Measurements from ENCODE around the gene ADCK1. TPM values are rescaled to one million over a fixed set of nuclear protein-coding genes. Genes with fewer than 3 reads are reported as not detected.
A peak's percentile ranks its signal among the peaks of the same experiment; 100 is the strongest.

The ADCK1 gene
- total RNA-seq, 4 donors from 2014 or later, result 4.2 to 10.7 (median 6.2) TPM

DNA sequence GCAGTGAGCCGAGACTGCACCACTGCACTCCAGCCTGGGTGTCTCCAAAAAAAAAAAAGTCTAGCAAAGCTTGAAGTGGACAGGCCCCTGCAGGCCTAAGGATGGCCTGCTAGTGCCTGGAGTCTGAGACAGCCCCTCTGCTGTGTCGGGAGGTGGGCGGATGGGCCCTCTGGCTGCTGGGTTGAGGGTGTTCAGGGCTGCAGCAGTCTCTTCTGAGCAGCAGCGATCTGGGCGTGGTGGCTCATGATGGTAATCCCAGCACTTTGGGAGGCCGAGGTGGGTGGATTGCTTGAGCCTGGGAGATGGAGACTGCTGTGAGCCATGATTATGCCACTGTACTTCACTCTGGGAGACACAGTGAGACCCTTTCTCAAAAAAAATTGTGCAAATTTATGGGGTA, 57.0 kb downstream of the ADCK1 start:
- no peak for ATAC-seq (ENCODE audit: low FRiP score)
- TF ChIP-seq, protein P1, sequence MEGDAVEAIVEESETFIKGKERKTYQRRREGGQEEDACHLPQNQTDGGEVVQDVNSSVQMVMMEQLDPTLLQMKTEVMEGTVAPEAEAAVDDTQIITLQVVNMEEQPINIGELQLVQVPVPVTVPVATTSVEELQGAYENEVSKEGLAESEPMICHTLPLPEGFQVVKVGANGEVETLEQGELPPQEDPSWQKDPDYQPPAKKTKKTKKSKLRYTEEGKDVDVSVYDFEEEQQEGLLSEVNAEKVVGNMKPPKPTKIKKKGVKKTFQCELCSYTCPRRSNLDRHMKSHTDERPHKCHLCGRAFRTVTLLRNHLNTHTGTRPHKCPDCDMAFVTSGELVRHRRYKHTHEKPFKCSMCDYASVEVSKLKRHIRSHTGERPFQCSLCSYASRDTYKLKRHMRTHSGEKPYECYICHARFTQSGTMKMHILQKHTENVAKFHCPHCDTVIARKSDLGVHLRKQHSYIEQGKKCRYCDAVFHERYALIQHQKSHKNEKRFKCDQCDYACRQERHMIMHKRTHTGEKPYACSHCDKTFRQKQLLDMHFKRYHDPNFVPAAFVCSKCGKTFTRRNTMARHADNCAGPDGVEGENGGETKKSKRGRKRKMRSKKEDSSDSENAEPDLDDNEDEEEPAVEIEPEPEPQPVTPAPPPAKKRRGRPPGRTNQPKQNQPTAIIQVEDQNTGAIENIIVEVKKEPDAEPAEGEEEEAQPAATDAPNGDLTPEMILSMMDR (IDR thresholded peaks at IDR 0.05), result no peak
- no peak for DNase-seq (ENCODE audit: low spot score)

DNA sequence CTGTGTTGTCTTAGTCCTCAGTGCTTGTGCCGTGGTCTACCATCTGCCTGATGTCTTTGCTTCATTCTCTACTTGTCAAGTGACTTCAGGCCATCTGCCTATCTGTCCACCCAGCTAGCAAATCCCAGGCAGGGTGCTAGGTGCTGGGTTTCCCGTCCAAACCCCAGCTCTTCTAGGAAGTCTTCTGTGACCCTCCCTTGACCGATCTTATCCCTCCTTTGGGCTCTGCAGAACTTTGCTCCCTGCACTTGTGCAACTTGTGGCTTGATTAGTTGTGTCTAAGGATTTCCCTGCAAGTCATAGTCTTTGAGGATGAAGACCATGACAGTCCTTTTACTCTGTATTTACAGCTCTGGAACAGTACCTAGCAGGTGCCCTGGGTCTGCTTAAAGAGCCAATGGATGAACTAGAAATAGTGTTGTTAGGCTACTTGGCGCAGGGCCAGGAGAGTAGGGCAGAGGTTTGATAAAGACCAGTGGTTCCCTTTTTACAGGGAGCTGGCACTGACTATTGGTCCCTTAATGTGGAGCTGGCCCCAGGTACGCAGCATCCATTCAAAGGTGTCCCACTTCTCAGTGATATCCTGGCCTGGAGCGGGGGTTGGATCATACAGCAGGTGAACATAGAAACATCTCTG, 60.1 kb downstream of the ADCK1 start:
- TF ChIP-seq, protein P1 (IDR thresholded peaks at IDR 0.05), result no peak
- ATAC-seq (ENCODE audit: low FRiP score) (no peak), DNase-seq (ENCODE audit: low spot score) (peak; percentile 37)

- no peak for ATAC-seq (ENCODE audit: low FRiP score)
- TF ChIP-seq, protein P1 (IDR thresholded peaks at IDR 0.05), result no peak
Measured at GRCh38 chr14:77861201-77861600, 61.3 kb downstream of the ADCK1 start.

DNA sequence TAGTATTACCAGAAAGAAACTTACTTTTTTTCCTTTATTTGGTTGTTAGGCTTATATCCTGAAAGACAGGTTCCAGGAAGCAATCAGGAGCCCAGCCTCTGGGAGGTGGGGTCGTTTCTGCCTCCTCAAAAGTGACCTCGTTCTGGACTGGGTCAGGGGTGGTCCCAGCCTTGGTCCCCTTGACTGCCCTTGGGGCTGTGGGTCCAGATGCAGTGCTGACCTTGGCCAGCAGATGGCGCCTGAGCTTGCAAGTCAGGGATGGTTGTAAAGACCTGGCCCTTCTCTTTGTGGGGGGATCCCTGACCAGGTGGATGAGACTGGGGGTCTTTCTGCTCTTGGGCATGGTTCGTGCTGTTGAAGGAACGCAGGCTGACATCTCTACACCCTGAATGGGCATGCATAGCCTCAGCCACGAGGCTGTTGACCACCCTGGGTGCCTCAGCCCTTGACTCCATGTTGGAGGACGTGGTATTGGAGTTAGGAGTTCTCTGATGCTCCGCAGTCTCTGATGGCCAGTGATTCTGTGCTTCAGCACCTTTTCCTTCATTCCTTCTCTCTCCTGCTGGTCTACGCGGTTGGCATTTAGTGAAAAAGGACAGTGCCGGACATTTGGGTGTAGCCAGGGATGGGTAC, 62.4 kb downstream of the ADCK1 start:
- ATAC-seq (ENCODE audit: low FRiP score) (peak; percentile 45), DNase-seq (ENCODE audit: low spot score) (peak; percentile 90)
- TF ChIP-seq, protein P1 (IDR thresholded peaks at IDR 0.05), result peak in 1 of 3 donors; percentile 54

More at GRCh38 chr14:77861201-77861600, 61.3 kb downstream of the ADCK1 start:
- no peak for DNase-seq (ENCODE audit: low spot score)

GRCh38 chr14:77864085-77864484, 64.2 kb downstream of the ADCK1 start:
- TF ChIP-seq, protein P1 (IDR thresholded peaks at IDR 0.05), result no peak
- no peak for ATAC-seq (ENCODE audit: low FRiP score)
- DNase-seq (ENCODE audit: low spot score), result no peak

- no peak for ATAC-seq (ENCODE audit: low FRiP score)
- TF ChIP-seq, protein P1 (IDR thresholded peaks at IDR 0.05), result no peak
Measured at GRCh38 chr14:77864580-77864979, 64.7 kb downstream of the ADCK1 start.

DNA sequence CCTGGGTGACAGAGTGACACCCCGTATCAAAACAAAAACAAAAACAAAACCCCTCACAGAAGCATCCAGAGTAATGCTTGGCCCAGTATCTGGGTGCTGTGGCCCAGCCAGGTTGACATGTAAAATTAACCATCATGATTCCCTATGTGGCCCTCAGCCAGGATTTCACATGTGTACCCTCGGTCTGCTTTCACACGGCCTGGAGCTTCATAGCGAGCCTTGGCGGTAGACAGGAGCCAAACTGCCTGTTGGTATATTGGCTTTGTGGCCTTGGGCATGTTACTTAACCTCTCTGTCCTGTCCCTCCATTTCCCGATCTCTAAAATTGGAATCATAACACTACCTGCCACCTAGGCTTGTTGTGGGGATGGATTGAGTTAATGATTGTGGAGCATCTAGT, 65.5 kb downstream of the ADCK1 start:
- TF ChIP-seq, protein P1 (IDR thresholded peaks at IDR 0.05), result no peak
- ATAC-seq (ENCODE audit: low FRiP score), result no peak

More at GRCh38 chr14:77864580-77864979, 64.7 kb downstream of the ADCK1 start:
- DNase-seq (ENCODE audit: low spot score), result no peak

More for the DNA sequence above, 65.5 kb downstream of the ADCK1 start:
- no peak for DNase-seq (ENCODE audit: low spot score)

Data from omental fat pad (tissue), 4 donors.